COR-L47 (cell line): ENCODE data around the gene PDLIM5.
"Not testable (repeated sequence)": the region's sequence is repeated elsewhere in the genome, so short reads cannot be mapped to it uniquely, and the experiment has no call there.

Experiments
- DNase-seq: peaks from one replicate; lab custom pipeline; 2025; lab: John Stamatoyannopoulos, UW

PDLIM5 gene

GRCh38 chr4:94595880-94596483, 144.2 kb downstream of the PDLIM5 start:
- peak; percentile 29 for DNase-seq

- no peak for DNase-seq
Observed at GRCh38 chr4:94598758-94599157, 147.0 kb downstream of the PDLIM5 start.

- DNase-seq: no peak
Observed at GRCh38 chr4:94603170-94603747, 151.5 kb downstream of the PDLIM5 start.

- DNase-seq: no peak
Observed at GRCh38 chr4:94605241-94605805, 153.6 kb downstream of the PDLIM5 start.

- no peak for DNase-seq
Observed at GRCh38 chr4:94610145-94610544, 158.4 kb downstream of the PDLIM5 start.

GRCh38 chr4:94613248-94613647, 161.5 kb downstream of the PDLIM5 start:
- DNase-seq: no peak

- DNase-seq: no peak
Observed at GRCh38 chr4:94615451-94615850, 163.7 kb downstream of the PDLIM5 start.

GRCh38 chr4:94621491-94622080, 169.8 kb downstream of the PDLIM5 start:
- peak; percentile 35 for DNase-seq

- no peak for DNase-seq
Observed at GRCh38 chr4:94623126-94623911, 171.6 kb downstream of the PDLIM5 start.

GRCh38 chr4:94626942-94627341, 175.2 kb downstream of the PDLIM5 start:
- no peak for DNase-seq

- not testable (repeated sequence) for DNase-seq
Observed at GRCh38 chr4:94629058-94629457, 177.3 kb downstream of the PDLIM5 start.

- DNase-seq: no peak
Observed at GRCh38 chr4:94629837-94630236, 178.1 kb downstream of the PDLIM5 start.

- DNase-seq: no peak
Observed at GRCh38 chr4:94634271-94634670, 182.5 kb downstream of the PDLIM5 start.

GRCh38 chr4:94635177-94635576, 183.4 kb downstream of the PDLIM5 start:
- DNase-seq: no peak

- DNase-seq: no peak
Observed at GRCh38 chr4:94636004-94636403, 184.3 kb downstream of the PDLIM5 start.

GRCh38 chr4:94639298-94639697, 187.6 kb downstream of the PDLIM5 start:
- DNase-seq: no peak

- no peak for DNase-seq
Observed at GRCh38 chr4:94640151-94640550, 188.4 kb downstream of the PDLIM5 start.

- DNase-seq: no peak
Observed at GRCh38 chr4:94641702-94642560, 190.2 kb downstream of the PDLIM5 start.

GRCh38 chr4:94642561-94642866, 190.8 kb downstream of the PDLIM5 start:
- DNase-seq: no peak

GRCh38 chr4:94648699-94649098, 197.0 kb downstream of the PDLIM5 start:
- DNase-seq: no peak

- no peak for DNase-seq
Observed at GRCh38 chr4:94649381-94650133, 197.8 kb downstream of the PDLIM5 start.
